ENCODE data around the gene UBL7. TPM values are rescaled to one million over a fixed set of nuclear protein-coding genes. Genes with fewer than 3 reads are reported as not detected.

UBL7 gene
- total RNA-seq, 4 donors from 2014 or later: 31.2 to 44.0 (median 35.2) TPM

DNA sequence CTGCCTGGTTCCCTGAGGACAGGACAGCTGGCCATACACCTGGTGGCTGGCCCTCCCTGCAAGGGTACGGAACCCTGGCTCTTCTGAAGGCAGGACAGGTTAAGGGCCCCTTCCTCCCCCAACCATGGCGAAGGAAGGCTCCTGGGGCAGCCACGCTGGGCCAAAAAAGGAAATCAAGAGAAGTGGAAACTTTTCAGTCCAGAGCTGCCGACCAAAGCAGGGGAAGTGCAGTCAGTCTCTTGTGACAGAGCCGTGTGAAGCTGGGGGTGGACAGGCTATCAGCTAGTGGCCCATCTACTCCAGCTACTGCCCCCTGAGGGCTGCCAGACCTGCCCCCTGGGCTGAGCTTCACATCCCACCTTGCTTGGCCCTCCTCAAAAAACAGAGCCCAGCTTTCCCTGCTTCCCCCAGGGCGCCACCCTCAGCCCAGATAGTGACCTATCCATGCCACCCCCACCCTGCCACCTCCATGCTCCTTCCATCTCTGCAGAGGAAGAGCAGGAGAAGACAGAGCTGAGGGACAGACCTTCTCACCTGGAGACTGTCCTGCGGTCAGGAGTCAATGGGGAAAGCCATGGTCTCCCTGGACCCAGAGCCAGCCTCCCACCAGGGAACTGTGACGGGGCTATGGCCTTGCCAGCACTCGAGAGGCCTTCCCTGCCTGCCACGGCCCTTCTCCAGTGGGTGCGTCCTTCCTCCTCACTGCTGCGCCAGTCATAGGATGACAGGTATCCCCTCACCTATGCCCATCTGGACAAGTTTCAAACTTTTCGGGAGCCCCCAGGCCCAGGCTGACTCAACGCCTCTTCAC, 31.8 kb downstream of the UBL7 start:
- peak overlapping the region in 2 of 4 donors; percentile 9 to 39 for H3K27ac ChIP-seq
- peaks cover 0 to 58% (median 8%) of the 10 kb centered on the region in 4 donors for H3K27me3 ChIP-seq
- intact Hi-C loops (cut with DNase I): no loop called here
- H3K4me3 ChIP-seq: no peak overlapping the region
- no peak for TF ChIP-seq POLR2A (IDR thresholded peaks at IDR 0.05)
- TF ChIP-seq, protein P1, sequence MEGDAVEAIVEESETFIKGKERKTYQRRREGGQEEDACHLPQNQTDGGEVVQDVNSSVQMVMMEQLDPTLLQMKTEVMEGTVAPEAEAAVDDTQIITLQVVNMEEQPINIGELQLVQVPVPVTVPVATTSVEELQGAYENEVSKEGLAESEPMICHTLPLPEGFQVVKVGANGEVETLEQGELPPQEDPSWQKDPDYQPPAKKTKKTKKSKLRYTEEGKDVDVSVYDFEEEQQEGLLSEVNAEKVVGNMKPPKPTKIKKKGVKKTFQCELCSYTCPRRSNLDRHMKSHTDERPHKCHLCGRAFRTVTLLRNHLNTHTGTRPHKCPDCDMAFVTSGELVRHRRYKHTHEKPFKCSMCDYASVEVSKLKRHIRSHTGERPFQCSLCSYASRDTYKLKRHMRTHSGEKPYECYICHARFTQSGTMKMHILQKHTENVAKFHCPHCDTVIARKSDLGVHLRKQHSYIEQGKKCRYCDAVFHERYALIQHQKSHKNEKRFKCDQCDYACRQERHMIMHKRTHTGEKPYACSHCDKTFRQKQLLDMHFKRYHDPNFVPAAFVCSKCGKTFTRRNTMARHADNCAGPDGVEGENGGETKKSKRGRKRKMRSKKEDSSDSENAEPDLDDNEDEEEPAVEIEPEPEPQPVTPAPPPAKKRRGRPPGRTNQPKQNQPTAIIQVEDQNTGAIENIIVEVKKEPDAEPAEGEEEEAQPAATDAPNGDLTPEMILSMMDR (IDR thresholded peaks at IDR 0.05): no peak
- no peaks in the 10 kb centered on the region for H3K9me3 ChIP-seq
- 83 to 94% methylated on average over 5 to 10 of the region's 14 CpGs for WGBS, 2 donors
- peaks cover 6 to 44% (median 10%) of the 10 kb centered on the region in 3 donors for H3K4me1 ChIP-seq
- DNase-seq: no peak
- H3K36me3 ChIP-seq: no peaks in the 10 kb centered on the region

DNA sequence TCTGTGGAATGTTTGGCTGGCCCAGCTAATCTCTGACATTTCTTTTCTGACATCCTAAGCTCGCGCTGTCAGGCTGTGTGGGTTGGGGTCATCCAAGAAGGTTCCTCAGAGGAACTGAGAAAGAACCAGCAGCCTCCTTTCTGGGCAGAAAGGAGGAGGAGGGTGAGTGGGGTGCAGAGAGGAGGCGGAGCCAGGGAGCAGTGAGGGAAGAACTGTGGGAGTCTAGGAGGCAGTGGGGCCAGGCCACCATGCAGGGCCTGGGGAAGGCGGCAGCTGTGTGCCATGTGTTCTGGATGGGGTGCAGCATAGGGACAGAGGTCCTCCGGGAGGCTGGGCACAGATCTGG, 32.5 kb downstream of the UBL7 start:
- intact Hi-C loops (cut with DNase I): no loop called here

GRCh38 chr15:74427607-74428441, 33.1 kb downstream of the UBL7 start:
- Histone ChIP-seq H3K27ac (no peak overlapping the region), H3K4me3 (no peak overlapping the region), H3K4me1 (peaks cover 4 to 30% (median 5%) of the 10 kb centered on the region in 3 donors), H3K9me3 (no peaks in the 10 kb centered on the region), H3K27me3 (peaks cover 0 to 45% (median 6%) of the 10 kb centered on the region in 4 donors), H3K36me3 (no peaks in the 10 kb centered on the region)
- WGBS, 2 donors: 63 to 73% methylated on average over 7 of the region's 9 CpGs
- intact Hi-C loops (cut with DNase I): no loop called here
- no peak for TF ChIP-seq POLR2A (IDR thresholded peaks at IDR 0.05)
- TF ChIP-seq, protein P1 (IDR thresholded peaks at IDR 0.05): no peak
- DNase-seq: no peak

More for the DNA sequence above, 32.5 kb downstream of the UBL7 start:
- no peaks in the 10 kb centered on the region for H3K36me3 ChIP-seq
- H3K27ac ChIP-seq: no peak overlapping the region
- H3K4me1 ChIP-seq: peaks cover 6 to 36% (median 10%) of the 10 kb centered on the region in 3 donors
- no peak for TF ChIP-seq POLR2A (IDR thresholded peaks at IDR 0.05)
- TF ChIP-seq, protein P1 (IDR thresholded peaks at IDR 0.05): no peak
- H3K27me3 ChIP-seq: peaks cover 0 to 51% (median 8%) of the 10 kb centered on the region in 4 donors
- H3K9me3 ChIP-seq: no peaks in the 10 kb centered on the region
- H3K4me3 ChIP-seq: no peak overlapping the region
- 86 to 93% methylated on average over 3 to 5 of the region's 5 CpGs for WGBS, 2 donors
- DNase-seq: no peak

DNA sequence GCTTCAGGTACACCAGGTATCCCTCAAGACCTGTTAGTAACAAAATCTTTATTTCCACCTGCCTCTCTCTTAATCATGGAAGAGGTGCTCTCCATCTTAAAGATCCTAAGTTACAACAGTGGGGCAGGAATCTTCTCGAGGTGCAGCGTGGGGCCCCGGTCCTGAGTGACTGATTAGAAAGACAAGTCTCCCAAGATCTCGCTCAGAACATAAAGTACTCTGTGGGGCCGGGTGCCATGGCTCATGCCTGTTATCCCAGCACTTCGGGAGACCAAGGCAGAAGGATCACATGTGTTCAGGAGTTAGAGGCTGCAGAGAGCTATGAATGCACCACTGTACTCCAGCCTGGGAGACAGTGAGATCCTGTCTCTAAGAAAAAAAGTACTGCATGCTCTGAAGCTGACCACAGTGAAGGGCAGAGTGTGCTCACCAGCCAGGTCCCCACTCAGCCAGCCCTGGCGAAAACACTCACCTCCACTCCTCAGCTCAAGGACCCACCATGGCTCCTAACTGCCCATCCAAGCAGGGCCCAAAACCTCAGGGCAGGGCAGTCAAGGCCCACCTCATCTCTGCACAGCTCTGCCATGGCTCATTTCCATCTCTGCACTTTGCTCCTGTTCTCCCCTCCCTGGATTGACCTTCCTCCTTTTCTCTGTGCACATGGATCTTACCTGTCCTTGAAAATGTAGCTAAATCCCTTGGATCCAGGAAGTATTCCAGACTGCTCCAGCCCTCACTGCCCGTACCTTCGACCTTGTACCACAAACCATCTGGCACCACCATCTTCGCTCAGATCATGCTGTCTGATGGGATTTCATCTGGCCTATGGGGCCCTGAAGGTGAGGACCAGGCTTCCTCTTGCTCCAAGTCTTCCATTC, 34.3 kb downstream of the UBL7 start:
- no peak for TF ChIP-seq POLR2A (IDR thresholded peaks at IDR 0.05)
- TF ChIP-seq, protein P1 (IDR thresholded peaks at IDR 0.05): no peak
- 86 to 87% methylated on average over 4 to 5 of the region's 10 CpGs for WGBS, 2 donors
- H3K27me3 ChIP-seq: peaks cover 0 to 33% (median 0%) of the 10 kb centered on the region in 4 donors
- intact Hi-C loops (cut with DNase I): no loop called here
- no peak for DNase-seq
- H3K27ac ChIP-seq: no peak overlapping the region
- no peaks in the 10 kb centered on the region for H3K36me3 ChIP-seq
- H3K4me1 ChIP-seq: peaks cover 0 to 21% (median 0%) of the 10 kb centered on the region in 3 donors
- no peaks in the 10 kb centered on the region for H3K9me3 ChIP-seq
- no peak overlapping the region for H3K4me3 ChIP-seq
